ENCODE results near the gene FBLIM1. TPM values are rescaled to one million over a fixed set of nuclear protein-coding genes. Genes with fewer than 3 reads are reported as not detected.
A peak's percentile ranks its signal among the peaks of the same experiment; 100 is the strongest.

FBLIM1 gene
- total and polyA plus RNA-seq, 2 donors from 2014 or later = 16.6 to 89.3 TPM

DNA sequence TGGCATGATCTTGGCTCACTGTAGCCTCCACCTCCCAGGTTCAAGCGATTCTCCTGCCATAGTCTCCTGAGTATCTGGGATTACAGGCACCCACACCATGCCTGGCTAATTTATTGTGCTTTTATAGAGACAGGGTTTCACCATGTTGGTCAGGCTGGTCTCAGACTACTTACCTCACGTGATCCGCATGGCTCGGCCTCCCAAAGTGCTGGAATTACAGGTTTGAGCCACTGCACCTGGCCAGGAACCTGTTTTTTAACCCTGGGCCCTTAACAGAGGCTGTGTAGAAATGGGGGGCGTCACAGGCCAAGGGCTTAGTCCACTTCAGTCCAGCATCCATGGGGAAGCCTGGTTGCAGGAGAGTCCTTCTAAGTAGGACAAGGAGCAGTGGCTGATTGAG is 9.3 kb downstream of the FBLIM1 start:
- DNase-seq = peak in 1 of 5 donors; percentile 33
- TF ChIP-seq, protein P1, sequence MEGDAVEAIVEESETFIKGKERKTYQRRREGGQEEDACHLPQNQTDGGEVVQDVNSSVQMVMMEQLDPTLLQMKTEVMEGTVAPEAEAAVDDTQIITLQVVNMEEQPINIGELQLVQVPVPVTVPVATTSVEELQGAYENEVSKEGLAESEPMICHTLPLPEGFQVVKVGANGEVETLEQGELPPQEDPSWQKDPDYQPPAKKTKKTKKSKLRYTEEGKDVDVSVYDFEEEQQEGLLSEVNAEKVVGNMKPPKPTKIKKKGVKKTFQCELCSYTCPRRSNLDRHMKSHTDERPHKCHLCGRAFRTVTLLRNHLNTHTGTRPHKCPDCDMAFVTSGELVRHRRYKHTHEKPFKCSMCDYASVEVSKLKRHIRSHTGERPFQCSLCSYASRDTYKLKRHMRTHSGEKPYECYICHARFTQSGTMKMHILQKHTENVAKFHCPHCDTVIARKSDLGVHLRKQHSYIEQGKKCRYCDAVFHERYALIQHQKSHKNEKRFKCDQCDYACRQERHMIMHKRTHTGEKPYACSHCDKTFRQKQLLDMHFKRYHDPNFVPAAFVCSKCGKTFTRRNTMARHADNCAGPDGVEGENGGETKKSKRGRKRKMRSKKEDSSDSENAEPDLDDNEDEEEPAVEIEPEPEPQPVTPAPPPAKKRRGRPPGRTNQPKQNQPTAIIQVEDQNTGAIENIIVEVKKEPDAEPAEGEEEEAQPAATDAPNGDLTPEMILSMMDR (IDR thresholded peaks at IDR 0.05; ENCODE audit: borderline replicate concordance, extremely low read depth, insufficient read depth) = no peak
- H3K27ac ChIP-seq (ENCODE audit: low read depth in 2 of 2, low read length in 2 of 2) = no peak overlapping the region
- peak overlapping the region in 1 of 3 donors; percentile 7 for H3K9ac ChIP-seq (ENCODE audit: low read length in 3 of 3)
- no peaks in the 10 kb centered on the region for H3K9me3 ChIP-seq (ENCODE audit: control insufficient read depth in 2 of 3, insufficient read depth in 1 of 3, low read length in 3 of 3)
- no peak overlapping the region for H3K4me3 ChIP-seq (ENCODE audit: low read length in 3 of 3)
- peaks cover 0 to 6% (median 0%) of the 10 kb centered on the region in 3 donors for H3K4me1 ChIP-seq (ENCODE audit: control insufficient read depth in 2 of 3, insufficient read depth in 2 of 3, low read depth in 1 of 3, low read length in 3 of 3)
- no peaks in the 10 kb centered on the region for H3K27me3 ChIP-seq (ENCODE audit: control insufficient read depth, insufficient read depth, low read length)
- intact Hi-C loops (cut with DNase I) = no loop called here
- FAIRE-seq = no peak
- peaks cover 0 to 18% (median 0%) of the 10 kb centered on the region in 3 donors for H3K36me3 ChIP-seq (ENCODE audit: control insufficient read depth in 2 of 3, insufficient read depth in 3 of 3, low read length in 3 of 3)

DNA sequence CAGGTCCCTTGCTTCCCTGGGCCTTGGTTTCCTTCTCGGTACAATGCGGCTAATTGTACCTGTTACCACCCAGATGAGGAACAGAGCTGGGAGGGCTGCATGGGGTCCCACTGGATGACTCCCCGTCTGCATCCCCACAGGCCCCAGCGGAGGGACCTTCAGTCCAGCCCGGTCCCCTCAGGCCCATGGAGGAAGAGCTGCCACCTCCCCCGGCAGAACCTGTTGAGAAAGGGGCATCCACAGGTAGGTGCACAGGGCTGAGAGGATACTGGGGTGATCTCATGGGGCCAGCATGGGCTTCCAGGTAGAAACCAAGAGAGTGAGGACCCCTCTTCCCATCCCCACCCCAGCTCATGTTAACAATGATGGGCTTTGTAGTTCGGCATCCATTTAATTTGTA is 9.8 kb downstream of the FBLIM1 start:
- intact Hi-C loops (cut with DNase I) = no loop called here
- H3K9me3 ChIP-seq (ENCODE audit: control insufficient read depth in 2 of 3, insufficient read depth in 1 of 3, low read length in 3 of 3) = no peaks in the 10 kb centered on the region
- H3K27ac ChIP-seq (ENCODE audit: low read depth in 2 of 2, low read length in 2 of 2) = no peak overlapping the region
- DNase-seq (no peak), FAIRE-seq (no peak)
- no peak overlapping the region for H3K4me3 ChIP-seq (ENCODE audit: low read length in 3 of 3)
- no peaks in the 10 kb centered on the region for H3K27me3 ChIP-seq (ENCODE audit: control insufficient read depth, insufficient read depth, low read length)
- TF ChIP-seq, protein P1 (IDR thresholded peaks at IDR 0.05; ENCODE audit: borderline replicate concordance, extremely low read depth, insufficient read depth) = no peak
- peaks cover 0 to 6% (median 0%) of the 10 kb centered on the region in 3 donors for H3K4me1 ChIP-seq (ENCODE audit: control insufficient read depth in 2 of 3, insufficient read depth in 2 of 3, low read depth in 1 of 3, low read length in 3 of 3)
- H3K9ac ChIP-seq (ENCODE audit: low read length in 3 of 3) = no peak overlapping the region
- H3K36me3 ChIP-seq (ENCODE audit: control insufficient read depth in 2 of 3, insufficient read depth in 3 of 3, low read length in 3 of 3) = peaks cover 0 to 18% (median 0%) of the 10 kb centered on the region in 3 donors

DNA sequence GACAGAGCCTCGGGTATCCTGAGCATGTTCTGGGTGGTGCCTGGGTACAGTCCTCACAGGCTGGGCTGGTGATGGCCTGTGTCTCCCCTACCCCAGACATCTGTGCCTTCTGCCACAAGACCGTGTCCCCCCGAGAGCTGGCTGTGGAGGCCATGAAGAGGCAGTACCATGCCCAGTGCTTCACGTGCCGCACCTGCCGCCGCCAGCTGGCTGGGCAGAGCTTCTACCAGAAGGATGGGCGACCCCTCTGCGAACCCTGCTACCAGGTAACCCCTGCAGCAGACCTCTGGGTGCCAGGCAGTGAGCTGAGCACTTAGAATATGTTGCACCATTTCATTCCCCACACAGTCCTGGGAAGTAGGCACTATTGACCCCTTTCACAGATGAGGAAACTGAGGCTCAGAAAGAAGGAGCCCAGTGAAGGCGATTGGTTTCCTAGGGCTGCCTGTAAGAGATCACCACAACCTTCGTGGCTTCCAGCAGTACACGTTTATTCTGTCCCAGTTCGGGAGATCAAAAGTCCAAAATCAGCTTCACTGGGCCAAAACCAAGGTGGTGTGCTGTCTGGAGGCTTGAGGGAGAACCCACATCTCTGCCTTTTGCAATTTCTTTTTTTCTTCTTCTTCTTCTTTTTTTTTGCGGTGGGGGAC is 11.8 kb downstream of the FBLIM1 start:
- Histone ChIP-seq H3K9ac (ENCODE audit: low read length in 3 of 3) (no peak overlapping the region), H3K36me3 (ENCODE audit: control insufficient read depth in 2 of 3, insufficient read depth in 3 of 3, low read length in 3 of 3) (peaks cover 0 to 18% (median 0%) of the 10 kb centered on the region in 3 donors), H3K27me3 (ENCODE audit: control insufficient read depth, insufficient read depth, low read length) (no peaks in the 10 kb centered on the region), H3K4me3 (ENCODE audit: low read length in 3 of 3) (no peak overlapping the region), H3K27ac (ENCODE audit: low read depth in 2 of 2, low read length in 2 of 2) (no peak overlapping the region), H3K9me3 (ENCODE audit: control insufficient read depth in 2 of 3, insufficient read depth in 1 of 3, low read length in 3 of 3) (no peaks in the 10 kb centered on the region), H3K4me1 (ENCODE audit: control insufficient read depth in 2 of 3, insufficient read depth in 2 of 3, low read depth in 1 of 3, low read length in 3 of 3) (no peaks in the 10 kb centered on the region)
- TF ChIP-seq, protein P1 (IDR thresholded peaks at IDR 0.05; ENCODE audit: borderline replicate concordance, extremely low read depth, insufficient read depth) = no peak
- no peak for DNase-seq
- no peak for FAIRE-seq
- intact Hi-C loops (cut with DNase I) = no loop called here

All from kidney (tissue), 14 donors.